C4-2B (cell line): Measurements from ENCODE around the gene AKAP5.
A peak's percentile ranks its signal among the peaks of the same experiment; 100 is the strongest.

Source experiments
- ZFX ChIP-seq: fragments of 450-650 bp; IDR thresholded peaks from 2 replicates; pipeline ENCODE4 v1.6.1; 2017
- TF ChIP-seq, protein P1 (sequence below): fragments of 450-650 bp; conservative IDR thresholded peaks from 2 replicates; pipeline ENCODE4 v1.5.1; 2017; ENCODE audit warnings: mild to moderate bottlenecking

DNA sequence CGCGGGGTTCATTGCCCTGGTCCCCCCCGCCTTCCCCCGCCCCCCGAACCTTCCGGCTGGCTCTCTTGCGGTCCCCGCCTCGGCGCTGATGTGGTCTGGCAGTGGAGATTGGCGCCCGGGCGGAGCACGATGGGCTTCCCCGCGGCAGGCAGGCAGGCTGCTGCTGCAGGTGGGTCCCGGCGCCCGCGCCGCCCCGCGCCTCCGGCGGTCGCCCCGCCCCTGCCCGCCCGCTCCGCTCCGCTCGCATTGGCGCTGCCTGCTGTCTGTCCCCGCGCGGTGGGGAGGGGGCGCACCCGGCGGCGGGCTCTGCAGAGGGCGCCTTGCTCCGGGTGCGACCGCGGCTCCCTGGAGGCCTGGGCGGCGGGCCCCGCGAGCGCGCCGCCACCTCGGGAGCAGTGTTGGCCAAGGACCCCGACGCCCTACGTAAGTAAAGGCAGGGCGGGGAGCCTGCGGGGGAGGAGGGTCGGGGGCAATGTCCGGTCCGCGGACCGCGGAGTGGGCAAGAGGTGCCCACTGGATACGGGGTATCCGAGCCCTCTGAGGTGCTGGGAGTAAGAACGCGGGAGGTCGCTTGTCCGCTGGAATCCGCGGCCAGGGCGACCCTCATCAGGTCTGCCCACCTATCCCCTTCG lies at the start of gene AKAP5:
- TF ChIP-seq, protein P1, sequence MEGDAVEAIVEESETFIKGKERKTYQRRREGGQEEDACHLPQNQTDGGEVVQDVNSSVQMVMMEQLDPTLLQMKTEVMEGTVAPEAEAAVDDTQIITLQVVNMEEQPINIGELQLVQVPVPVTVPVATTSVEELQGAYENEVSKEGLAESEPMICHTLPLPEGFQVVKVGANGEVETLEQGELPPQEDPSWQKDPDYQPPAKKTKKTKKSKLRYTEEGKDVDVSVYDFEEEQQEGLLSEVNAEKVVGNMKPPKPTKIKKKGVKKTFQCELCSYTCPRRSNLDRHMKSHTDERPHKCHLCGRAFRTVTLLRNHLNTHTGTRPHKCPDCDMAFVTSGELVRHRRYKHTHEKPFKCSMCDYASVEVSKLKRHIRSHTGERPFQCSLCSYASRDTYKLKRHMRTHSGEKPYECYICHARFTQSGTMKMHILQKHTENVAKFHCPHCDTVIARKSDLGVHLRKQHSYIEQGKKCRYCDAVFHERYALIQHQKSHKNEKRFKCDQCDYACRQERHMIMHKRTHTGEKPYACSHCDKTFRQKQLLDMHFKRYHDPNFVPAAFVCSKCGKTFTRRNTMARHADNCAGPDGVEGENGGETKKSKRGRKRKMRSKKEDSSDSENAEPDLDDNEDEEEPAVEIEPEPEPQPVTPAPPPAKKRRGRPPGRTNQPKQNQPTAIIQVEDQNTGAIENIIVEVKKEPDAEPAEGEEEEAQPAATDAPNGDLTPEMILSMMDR: peak; percentile 12; the same call in 1 of the 2 replicates
- no peak for TF ChIP-seq ZFX
